Activated CD8-positive, alpha-beta memory T cell treated with anti-CD3 and anti-CD28 coated beads for 36 hours (primary cell): Measurements from ENCODE around the gene ACSL3. TPM values are rescaled to one million over a fixed set of nuclear protein-coding genes. Genes with fewer than 3 reads are reported as not detected.

Experiments
- CTCF ChIA-PET: fragments of 350-600 bp; sonication (Branson Sonifier 250); formaldehyde crosslinking; loops from one replicate; lab custom pipeline; 2021; ENCODE audit warnings: antibody characterized with exemption; lab: Charles Lee
- POLR2A ChIA-PET: fragments of 350-600 bp; sonication (Branson Sonifier 250); formaldehyde crosslinking; loops from one replicate; lab custom pipeline; 2021; ENCODE audit warnings: antibody characterized with exemption; lab: Charles Lee
- total RNA-seq, 2 experiments: library from RNA; stranded (reverse); gene quantifications; one replicate each; pipeline ENCODE4 v1.2.3, GENCODE V29; 2021

Gene ACSL3
- total RNA-seq, 2 experiments from 2014 or later: 46.2 to 53.4 TPM

GRCh38 chr2:222927600-222927999 is 66.8 kb downstream of the ACSL3 start:
- CTCF ChIA-PET: no interaction called here
- POLR2A ChIA-PET: no interaction called here

GRCh38 chr2:222928335-222928734 is 67.5 kb downstream of the ACSL3 start:
- POLR2A ChIA-PET: no interaction called here
- CTCF ChIA-PET: no interaction called here

GRCh38 chr2:222930862-222931261 is 70.0 kb downstream of the ACSL3 start:
- POLR2A ChIA-PET: no interaction called here
- CTCF ChIA-PET: no interaction called here

GRCh38 chr2:222931659-222932058 is 70.8 kb downstream of the ACSL3 start:
- ChIA-PET CTCF (no interaction called here), POLR2A (no interaction called here)

- ChIA-PET CTCF (interaction anchor here (0.5 kb wide), 1 partner anchor 1865 kb away, joined by 3 read pairs; no protein-coding TSS in a partner anchor), POLR2A (no interaction called here)
Observed at GRCh38 chr2:222933458-222933857, 72.6 kb downstream of the ACSL3 start.

DNA sequence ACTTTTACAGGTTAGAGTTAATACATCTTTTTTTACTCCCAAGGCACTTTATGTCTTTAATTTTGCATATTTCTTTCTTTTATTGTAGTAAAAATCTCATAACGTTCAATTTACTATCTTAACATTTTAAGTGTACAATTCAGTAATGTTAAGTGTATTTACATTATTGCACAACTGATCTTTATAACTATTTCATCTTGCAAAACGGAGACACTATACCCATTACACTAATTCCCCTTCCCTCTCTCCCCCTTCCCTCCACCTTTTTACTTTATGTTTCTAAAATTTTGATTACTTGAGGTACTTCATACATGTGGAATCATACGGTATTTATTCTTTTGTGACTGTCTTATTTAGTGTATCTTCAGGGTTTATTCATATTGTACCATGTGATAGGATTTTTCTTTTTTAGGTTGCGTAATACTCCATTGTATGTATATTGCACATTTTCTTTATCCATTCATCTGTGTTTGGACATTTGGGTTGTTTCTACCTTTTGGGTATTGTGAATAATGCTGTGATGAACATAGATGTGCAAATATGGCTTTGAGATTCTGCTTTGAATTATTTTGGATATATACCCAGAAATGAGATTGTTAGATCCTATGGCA is 75.0 kb downstream of the ACSL3 start:
- CTCF ChIA-PET: no interaction called here
- POLR2A ChIA-PET: no interaction called here

GRCh38 chr2:222936705-222937104 is 75.9 kb downstream of the ACSL3 start:
- CTCF ChIA-PET: no interaction called here
- POLR2A ChIA-PET: no interaction called here

DNA sequence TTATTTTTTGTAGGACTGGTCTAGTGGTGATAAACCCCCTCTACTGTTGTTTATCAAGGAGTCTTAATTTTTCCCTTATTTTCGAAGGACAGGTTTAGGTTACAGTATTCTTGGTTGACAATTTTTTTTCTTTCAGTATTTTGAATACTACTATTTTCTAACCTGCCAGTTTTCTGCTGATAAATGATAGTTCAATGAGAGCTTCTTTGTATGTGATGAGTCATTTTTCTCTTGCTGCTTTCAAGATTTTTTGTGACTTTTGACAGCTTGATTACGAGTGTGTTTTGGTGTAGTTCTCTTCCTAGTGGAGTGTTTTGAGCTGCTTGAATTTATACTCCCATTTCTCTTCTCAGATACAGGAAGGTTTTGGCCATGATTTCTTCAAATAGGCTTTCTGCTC is 77.5 kb downstream of the ACSL3 start:
- POLR2A ChIA-PET: no interaction called here
- CTCF ChIA-PET: interaction anchor here (0.6 to 1.2 kb wide), 4 partner anchors 60 to 248 kb away, joined by 3 to 6 read pairs (median 4); no protein-coding TSS in a partner anchor

GRCh38 chr2:222939208-222939856 is 78.5 kb downstream of the ACSL3 start:
- ChIA-PET CTCF (interaction anchor here (0.6 to 1.2 kb wide), 7 partner anchors 20 to 249 kb away, joined by 3 to 6 read pairs (median 3); no protein-coding TSS in a partner anchor), POLR2A (no interaction called here)

GRCh38 chr2:222939979-222940378 is 79.1 kb downstream of the ACSL3 start:
- POLR2A ChIA-PET: no interaction called here
- CTCF ChIA-PET: interaction anchor here (1.1 kb wide), 1 partner anchor 10 kb away, joined by 3 read pairs; no protein-coding TSS in a partner anchor

DNA sequence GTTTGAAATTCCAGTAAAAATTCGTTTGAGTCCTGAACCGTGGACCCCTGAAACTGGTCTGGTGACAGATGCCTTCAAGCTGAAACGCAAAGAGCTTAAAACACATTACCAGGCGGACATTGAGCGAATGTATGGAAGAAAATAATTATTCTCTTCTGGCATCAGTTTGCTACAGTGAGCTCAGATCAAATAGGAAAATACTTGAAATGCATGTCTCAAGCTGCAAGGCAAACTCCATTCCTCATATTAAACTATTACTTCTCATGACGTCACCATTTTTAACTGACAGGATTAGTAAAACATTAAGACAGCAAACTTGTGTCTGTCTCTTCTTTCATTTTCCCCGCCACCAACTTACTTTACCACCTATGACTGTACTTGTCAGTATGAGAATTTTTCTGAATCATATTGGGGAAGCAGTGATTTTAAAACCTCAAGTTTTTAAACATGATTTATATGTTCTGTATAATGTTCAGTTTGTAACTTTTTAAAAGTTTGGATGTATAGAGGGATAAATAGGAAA is 80.7 kb downstream of the ACSL3 start:
- POLR2A ChIA-PET: no interaction called here

GRCh38 chr2:222942561-222942960 is 81.7 kb downstream of the ACSL3 start:
- POLR2A ChIA-PET: no interaction called here
- CTCF ChIA-PET: no interaction called here

More for the DNA sequence above, 80.7 kb downstream of the ACSL3 start:
- CTCF ChIA-PET: no interaction called here

- ChIA-PET POLR2A (no interaction called here), CTCF (no interaction called here)
Observed at GRCh38 chr2:222942977-222943376, 82.1 kb downstream of the ACSL3 start.

DNA sequence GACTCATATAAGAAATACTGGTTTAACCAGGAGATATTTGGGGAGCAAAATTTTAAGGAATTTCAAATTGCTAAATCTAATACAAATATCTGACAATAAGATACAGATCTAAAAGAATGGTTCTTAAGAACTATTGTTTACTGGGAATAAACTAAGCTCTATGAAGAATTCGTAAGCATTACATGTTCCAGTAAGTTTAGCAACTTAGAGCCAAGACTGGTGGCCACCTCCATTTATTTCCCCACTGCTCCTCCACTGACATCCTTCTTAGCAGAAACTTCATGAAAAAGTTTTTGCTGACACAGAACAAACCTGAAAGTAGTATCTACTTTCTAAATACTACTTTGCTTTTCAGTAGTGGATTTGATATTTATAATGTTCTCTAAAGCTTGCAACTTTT is 83.0 kb downstream of the ACSL3 start:
- ChIA-PET POLR2A (no interaction called here), CTCF (interaction anchor here (0.9 kb wide), 1 partner anchor 253 kb away, joined by 3 read pairs; no protein-coding TSS in a partner anchor)

- ChIA-PET CTCF (interaction anchor here (0.9 kb wide), 1 partner anchor 254 kb away, joined by 3 read pairs; no protein-coding TSS in a partner anchor), POLR2A (interaction anchor here (0.6 kb wide), 1 partner anchor 898 kb away, joined by 9 read pairs; no protein-coding TSS in a partner anchor)
Observed at GRCh38 chr2:222944552-222944951, 83.7 kb downstream of the ACSL3 start.

DNA sequence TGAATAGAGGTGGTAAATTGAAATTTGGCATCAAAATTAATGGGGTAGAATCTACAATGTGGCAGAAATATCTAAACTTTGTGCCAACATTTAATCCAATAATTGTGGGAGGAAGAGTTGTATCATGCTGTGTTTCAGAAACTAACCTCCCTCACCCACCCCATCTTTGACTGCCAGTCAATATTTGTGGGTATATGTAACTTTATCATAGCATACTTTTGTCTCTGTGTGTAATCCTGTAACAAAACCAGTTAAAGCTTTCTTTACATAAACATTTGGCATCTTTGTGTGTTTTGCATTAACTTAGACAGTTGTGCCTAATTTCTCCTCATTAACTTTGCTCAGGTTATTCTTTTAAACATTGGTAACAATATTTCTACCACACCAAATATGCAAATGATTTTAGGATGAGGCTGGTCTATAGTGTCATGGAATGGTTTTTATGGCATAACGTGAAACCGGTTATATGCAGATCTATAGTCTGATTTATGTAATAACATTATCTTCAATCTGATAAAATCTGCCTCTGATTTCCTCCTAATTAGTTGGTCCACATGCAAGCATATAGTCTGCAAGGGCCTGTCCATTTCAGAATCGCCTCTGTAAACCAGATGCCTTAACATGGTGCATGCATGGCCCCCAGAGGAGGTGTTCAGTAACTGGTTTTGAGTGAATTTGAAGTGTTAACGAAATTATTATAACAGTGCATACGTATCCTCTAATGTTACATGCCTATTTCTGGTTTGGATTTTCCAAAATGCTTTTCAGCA is 84.3 kb downstream of the ACSL3 start:
- CTCF ChIA-PET: interaction anchor here (0.9 kb wide), 1 partner anchor 254 kb away, joined by 3 read pairs; no protein-coding TSS in a partner anchor
- POLR2A ChIA-PET: interaction anchor here (0.6 kb wide), 1 partner anchor 898 kb away, joined by 9 read pairs; no protein-coding TSS in a partner anchor

- ChIA-PET POLR2A (no interaction called here), CTCF (no interaction called here)
Observed at GRCh38 chr2:222945887-222946286, 85.1 kb downstream of the ACSL3 start.

DNA sequence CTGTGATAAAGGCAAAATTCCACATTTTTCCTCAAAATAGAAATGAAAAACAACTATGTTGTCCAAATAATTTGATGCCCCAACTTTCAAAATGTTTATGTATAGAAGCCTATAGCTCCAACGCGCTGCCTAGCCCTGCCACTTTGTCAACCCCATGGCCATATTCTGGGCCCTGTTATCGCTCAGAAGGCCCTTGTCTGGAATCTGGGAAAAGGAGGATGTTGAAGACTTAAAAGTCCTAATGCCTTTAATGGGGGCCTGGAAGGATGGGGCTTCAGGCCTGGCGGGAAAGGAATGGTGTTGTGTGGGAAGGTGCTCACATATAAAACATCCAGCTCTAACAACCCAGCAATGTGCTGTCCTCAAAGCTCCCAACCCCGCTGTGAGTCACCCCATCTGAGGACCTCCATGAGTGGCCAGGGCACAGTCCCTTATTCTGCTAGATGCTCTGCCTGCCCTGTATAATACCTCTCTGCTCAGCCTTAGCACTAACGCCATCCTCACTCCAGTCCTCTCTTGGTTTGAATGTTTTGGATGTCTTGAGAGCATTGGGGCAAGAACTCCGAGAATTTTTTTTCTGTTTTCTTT is 86.0 kb downstream of the ACSL3 start:
- POLR2A ChIA-PET: no interaction called here

GRCh38 chr2:222949073-222949472 is 88.2 kb downstream of the ACSL3 start:
- POLR2A ChIA-PET: no interaction called here
- CTCF ChIA-PET: no interaction called here

More for the DNA sequence above, 86.0 kb downstream of the ACSL3 start:
- CTCF ChIA-PET: no interaction called here
